Ovary (tissue), 3 donors: Measurements from ENCODE around the gene KCNK4.

Experiments
- CTCF ChIP-seq, 3 donors: fragments of 450-650 bp in 2 of 3; fragments of 200-600 bp in 1 of 3; IDR thresholded peaks; one replicate each; pipeline versions ENCODE4 v1.5.1 to v1.8.0; 2016 to 2022; ENCODE audit warnings: antibody characterized with exemption in 3 of 3, mild to moderate bottlenecking in 1 of 3
- EP300 ChIP-seq: sonication (generic); formaldehyde crosslinking; IDR thresholded peaks from one replicate; pipeline ENCODE4 v1.6.1; 2017; ENCODE audit warnings: antibody characterized with exemption
- POLR2A ChIP-seq: fragments of 450-650 bp; IDR thresholded peaks from one replicate; pipeline ENCODE4 v1.6.1; 2017; ENCODE audit warnings: antibody characterized with exemption, mild to moderate bottlenecking, moderate library complexity
- donor health status: DM: no; HTN: no; CAD: no.

GRCh38 chr11:64349404-64349803 lies 58.3 kb downstream of the KCNK4 start:
- TF ChIP-seq CTCF (IDR thresholded peaks at IDR 0.05) (no peak), POLR2A (no peak), EP300 (no peak)
